GM19099 (cell line): ENCODE data around the gene ASTN1.

Experiments used
- POLR2A ChIP-seq: IDR thresholded peaks from 3 replicates; pipeline ENCODE4 v1.6.1; 2011; ENCODE audit warnings: low read depth; ENCODE audit not compliant: insufficient read length; ENCODE audit errors: extremely low read depth

ASTN1 gene

DNA sequence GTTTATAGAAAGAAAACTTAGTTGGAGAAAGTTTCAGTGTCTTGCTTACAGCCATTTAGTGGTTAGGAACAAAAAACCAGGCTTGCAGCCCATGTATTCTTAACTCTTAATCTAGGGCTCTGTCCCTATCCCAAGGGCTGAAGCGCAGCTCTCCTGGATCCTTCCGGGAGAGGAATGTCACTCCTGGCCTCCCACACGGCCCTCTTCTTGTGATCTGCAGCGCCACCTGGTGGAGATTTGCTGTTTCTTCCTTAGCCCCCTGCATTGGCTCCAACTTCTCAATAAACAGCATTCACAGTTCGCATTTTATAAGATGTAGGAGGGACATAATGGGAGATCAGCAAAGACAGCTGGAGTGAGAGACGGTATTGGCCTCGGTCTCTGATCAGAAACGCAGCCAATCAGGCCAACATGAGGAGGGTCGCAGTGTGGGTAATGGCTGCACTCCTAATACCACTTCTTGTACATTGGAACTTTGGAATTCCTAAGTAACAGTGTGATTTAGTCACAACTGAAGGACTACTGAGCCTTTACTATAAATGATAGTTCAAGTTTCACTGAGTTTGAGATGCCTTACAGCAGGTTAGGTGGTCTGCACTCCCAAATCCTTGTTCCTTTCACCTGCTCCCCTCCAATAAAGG, 283.4 kb downstream of the ASTN1 start:
- no peak for TF ChIP-seq POLR2A

DNA sequence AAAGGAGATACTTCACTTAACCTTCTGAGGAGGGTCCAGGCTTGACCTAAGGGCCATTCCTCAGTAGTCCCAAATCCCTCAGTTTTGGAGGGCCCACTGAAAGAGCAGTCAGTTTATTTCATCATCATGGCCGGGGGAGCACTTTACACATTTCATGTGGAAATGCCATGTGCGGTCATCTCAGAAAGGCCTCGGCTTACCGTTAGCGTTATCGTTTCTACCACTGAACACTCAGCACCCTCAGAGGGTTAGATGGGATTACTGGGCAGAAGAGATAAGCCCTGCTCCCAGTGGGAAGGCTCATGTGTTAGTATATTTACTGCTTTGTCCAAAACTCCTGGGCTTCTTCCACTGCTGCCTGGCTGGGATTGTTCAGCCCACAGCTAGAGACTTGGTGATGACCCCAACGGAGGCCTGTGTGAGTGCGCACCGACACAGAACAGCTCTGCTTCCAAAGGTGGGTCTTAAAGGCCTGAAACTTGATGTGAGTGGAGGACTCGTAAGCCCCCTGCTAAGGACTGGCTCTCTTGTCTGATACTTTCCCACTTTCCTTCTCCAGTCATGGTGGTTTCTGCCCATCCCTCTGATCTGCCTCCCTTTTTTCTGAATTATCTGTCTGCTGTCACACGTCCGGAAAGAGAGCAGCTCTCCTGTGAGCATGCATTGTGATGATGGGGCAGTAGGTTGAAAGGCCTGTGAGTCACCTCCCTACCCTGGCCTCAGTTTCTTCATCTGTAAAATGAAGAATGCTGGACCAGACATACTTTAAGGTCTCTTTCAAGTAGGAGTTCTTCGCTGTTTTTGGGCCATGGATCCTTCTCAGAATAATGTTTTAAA, 284.5 kb downstream of the ASTN1 start:
- no peak for TF ChIP-seq POLR2A

DNA sequence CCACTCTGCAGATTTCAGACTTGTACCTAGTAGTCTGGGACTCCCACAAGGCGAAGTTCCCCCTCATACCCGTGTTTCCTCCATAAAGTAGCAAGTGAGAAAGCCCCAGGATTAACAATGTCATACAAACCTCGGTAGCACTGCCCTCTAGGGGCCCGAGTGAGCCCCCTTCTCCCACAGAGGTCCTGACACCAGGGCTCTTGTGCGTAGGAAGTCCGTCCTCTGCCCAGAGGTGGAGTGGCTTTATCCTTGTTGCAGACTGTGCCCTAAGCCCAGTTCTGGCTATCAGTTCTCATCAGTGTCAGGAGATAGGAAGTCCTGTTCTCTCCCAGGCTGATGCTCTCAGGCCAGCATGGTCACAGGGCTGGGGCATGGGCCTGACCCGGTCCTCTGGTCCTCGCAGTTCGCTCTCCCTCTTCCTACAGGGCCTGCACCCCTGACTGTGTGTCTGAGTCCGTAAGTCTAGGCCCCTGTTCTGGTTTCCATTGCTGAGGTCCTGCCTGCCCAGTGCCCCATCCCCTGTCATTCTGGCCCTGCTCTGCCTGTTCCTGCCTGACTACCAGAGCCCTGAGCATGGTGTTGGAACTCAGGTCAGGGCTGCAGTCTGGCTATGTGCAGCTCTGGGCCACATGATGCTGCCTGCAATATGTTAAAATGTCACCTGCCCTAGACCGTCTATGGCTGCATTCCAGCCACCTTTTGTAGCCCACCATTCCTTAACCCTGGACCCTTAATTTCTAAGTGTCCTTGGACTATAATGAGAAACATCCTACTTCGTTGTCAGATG, 285.6 kb downstream of the ASTN1 start:
- TF ChIP-seq POLR2A, result no peak

DNA sequence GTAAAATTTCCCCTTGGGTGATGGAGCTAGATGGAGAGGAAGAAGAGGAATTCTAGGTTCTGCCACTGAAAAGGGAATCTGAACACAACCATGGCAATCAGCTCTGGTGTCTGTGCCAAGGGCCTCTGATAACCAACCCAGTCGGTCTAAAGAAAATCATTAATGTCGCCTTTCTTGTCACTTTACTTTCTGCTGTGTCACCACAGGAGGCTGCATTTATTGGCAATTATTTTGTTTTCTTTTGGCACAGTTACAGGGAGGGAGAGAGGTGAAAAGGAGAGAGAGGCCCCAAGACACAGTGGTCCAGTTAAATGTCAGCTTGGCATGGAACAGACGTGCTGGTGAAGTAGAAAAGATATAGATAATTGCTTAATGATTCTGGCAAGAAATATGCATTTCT, 287.0 kb downstream of the ASTN1 start:
- no peak for TF ChIP-seq POLR2A

DNA sequence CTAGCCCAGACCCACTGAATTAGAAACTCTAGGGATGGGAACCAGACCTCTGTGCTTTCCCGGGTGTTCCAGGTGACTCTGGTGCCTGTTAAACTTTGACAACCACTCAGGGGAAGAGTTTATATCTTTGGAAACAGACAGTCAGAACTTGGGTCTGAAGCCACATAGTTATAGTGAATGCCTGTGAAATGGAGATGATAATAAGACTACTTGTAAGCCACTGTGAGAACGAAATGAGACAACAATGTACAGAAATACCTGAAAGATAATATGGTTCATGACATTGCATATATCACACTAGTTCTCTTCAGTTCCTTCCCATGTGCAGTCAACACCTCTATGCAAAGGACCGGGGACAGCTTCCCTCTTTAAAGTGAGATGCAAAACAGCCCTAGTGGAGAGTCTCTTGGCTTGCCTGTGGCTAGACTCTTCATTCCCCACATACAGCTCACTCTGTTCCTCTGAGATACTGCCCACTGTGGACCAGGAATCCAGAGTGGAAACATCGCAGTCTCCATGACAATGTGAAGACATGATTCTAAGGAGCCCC, 287.5 kb downstream of the ASTN1 start:
- no peak for TF ChIP-seq POLR2A

DNA sequence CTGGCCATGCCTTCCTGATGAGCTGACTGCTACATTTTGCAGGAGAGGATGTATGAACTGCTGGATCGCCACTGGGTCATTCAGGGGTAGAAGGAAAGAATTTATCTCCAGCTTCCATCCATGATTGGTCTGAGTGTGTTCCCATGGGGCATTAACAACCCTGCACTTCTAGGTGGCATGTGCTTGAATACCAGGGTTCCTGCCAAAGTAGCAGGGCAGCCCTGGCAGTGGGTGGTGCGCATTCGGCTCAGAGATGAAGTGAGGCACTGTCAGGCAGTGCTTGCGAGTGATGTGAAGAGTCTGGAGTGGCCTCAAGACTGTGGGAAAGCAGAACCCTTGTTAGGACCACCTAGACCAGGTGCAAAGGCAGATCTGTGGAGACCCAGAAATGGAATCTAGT, 294.9 kb downstream of the ASTN1 start:
- no peak for TF ChIP-seq POLR2A

DNA sequence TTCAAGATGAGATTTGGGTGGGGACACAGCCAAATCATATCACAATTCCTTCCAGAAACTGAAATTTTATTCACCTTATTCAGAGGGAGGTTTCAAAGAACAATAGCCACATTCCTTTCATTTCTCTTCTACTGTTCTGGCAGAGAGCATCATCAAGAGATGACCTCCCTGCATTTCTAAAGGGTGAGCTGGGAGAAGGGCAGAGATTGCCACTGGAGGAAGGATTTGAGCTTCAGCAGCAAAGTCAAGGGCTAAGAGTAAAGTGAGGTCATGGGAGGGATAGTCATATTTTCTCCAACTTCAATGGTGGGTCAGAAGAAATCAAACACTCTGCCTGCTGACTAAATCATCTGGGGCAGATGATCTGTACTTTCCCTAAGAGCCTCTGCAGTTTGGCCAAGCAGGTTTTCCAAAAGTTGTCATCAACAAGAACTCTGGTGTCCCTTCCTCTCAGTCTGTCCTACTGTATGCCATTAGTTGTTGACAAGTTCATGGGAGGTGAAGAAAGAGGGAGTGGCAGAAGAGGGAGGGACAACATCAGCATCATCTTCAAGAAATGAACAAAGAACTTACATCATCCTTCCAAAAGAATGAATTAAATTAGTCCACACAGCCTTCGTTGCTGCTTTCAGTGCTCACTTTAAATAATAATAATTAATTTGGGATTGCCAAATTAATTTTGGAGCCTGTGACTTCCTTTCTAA, 298.3 kb downstream of the ASTN1 start:
- no peak for TF ChIP-seq POLR2A

DNA sequence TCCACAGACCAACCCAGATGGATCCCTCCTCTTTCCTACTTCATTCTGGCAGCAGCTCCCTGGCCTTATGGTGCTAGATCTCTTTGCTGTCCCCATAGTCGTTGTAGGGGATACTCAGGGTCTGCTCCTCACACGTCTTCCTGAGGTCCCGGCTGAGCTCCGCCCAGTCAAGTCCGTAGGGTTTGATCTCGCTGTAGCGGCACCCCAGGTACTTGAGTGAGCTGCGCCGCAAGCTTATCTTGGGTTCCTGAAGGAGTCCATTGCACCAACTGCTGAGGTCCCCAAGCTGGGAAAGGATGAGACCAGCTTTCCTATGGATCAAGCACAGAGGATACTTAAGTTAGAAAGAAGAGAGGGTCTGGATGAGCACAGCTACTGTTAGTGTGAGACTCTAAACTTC, 300.3 kb downstream of the ASTN1 start:
- TF ChIP-seq POLR2A, result no peak

DNA sequence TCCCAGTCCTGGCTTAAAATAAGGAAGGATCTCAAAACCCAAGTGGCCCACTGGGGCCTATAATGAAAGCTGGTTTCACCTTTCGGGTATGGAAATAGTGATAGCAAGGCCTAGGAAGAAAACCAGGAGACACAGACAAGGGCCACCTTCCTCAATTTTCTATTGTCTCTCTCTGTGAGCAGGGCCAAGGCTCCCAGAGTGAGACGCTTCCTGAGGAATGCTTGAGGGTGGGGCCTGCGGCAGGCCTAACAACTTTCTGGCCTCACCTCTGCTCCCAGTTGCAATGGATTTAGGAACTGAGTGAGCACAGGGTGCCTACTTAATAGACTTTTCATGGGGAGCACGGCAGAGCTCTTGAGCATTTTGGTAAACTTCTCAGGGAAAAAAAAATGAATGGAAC, 300.9 kb downstream of the ASTN1 start:
- TF ChIP-seq POLR2A, result no peak

DNA sequence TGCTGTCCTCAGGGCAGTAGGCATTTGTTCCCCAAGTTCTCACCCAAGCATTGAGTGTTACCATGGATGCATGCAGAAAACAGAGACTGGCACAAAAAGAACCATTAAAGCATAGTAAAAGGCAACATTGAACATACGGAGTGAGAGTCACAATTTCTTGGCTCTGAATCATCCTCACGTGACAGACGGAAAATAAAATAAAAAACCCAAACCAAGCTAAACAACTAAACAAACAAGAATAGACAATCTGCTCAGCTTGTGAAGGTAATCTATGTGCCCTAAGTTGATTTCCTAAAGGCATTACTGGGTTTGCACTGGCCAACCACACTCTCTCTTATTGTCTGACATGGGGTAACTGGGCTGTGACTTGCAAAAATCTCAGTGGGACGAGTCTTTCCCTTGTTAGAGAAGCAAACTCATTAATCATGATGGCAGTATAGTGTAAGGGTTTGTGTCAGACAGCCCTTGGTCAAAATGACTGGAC, 306.0 kb downstream of the ASTN1 start:
- no peak for TF ChIP-seq POLR2A

DNA sequence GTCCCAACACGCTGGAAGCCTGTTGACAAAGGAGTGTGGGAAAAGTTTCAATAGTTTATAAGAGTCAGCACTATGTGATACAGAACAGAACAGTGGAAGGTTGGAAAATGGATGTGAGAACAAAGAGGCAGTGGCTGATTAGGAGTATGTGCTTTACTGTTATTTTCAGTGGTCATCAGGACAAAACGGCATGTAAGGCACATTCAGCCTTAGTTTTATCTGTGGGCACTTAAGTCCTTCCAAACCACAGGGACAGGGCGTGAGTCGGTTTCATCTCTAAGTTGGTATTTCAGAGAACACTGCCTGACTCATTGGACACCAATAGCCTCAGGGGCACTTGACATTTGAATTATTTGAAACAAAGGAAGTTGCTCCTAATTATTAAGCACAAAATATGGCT, 306.9 kb downstream of the ASTN1 start:
- no peak for TF ChIP-seq POLR2A

DNA sequence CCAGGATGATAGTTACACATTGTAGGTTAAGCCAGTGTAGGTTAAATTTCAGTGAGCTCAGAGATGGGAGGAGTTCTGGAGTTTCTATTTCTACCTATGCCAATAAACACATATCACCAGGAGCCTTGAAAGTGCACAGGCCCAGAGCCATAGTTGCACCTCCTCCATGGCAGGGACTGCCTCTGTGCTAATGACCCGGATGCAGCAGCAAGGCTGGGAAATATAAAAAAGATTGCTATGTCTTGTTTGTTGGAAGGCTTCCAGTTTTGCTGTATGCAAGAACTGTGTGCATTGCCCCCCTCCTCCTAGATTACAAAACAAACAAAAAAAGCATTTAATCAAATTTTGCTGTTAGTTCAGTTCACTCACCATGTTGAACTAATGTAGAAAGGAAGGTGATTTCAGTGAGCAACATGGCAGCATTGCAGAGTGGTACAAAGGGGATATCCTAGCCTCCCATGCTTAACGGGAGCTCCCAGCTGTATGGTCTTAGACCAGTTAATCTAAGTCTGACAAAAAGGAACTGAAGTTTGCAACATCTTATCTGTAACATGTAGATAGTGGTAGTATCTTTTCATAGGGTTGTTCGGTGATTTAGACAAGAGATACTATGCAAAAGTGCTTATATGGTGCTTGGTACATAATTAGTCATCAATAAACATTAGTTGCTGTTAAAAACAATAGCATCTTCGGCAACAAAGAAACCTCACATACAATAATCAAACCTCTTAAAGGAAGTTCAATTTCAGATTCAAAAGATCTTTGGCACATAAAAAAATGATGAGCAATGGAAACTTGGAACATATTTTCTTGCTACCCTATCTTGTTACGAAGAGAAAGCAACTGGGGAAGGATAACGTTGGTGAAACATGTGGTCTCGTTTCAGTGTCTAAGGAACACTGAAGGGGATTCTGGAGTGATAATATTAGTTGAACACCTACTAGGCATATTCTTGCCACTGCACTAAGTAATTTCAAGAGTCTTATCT, 309.5 kb downstream of the ASTN1 start:
- no peak for TF ChIP-seq POLR2A

DNA sequence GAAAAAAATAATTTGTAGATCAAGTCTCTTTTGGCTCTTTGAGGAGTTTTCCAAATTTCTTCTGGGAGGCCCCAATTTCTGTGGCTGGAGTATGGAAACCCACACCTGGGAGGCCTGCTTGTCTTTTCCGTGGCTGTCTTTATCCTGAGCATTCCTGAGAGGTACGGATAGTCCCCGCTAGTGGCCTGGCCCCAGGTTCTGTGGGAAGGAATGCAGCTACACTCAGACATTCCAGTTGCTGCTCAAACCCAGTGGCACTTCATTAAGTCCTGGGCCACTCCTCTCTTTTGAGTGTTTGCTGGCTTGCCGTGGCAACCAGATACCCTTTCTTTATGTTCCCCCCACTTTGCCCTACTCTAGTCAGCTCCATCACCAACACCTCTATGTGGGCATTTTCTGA, 310.4 kb downstream of the ASTN1 start:
- TF ChIP-seq POLR2A, result no peak
